Karpas-422 (cell line): ENCODE measurements around the gene UHRF1. TPM values are rescaled to one million over a fixed set of nuclear protein-coding genes. Genes with fewer than 3 reads are reported as not detected.

ENCODE experiments used
- DNase-seq: peaks from one replicate; pipeline ENCODE4 v3.0.0-alpha.2; 2015
- H2AFZ ChIP-seq: fragments of 200-600 bp; sonication (generic); 2 replicates; pipeline ENCODE4 v1.6.1; 2014; ENCODE audit warnings: antibody characterized with exemption, low read length, mixed read lengths
- H3K27ac ChIP-seq: fragments of 200-600 bp; sonication (generic); 2 replicates; pipeline ENCODE4 v1.5.1; 2014; ENCODE audit warnings: mild to moderate bottlenecking, low read length, moderate library complexity
- H3K27me3 ChIP-seq: fragments of 200-600 bp; sonication (generic); 2 replicates; pipeline ENCODE4 v1.6.1; 2014; ENCODE audit warnings: low read length, mixed read lengths
- H3K36me3 ChIP-seq: fragments of 200-600 bp; sonication (generic); 2 replicates; pipeline ENCODE4 v1.6.1; 2014; ENCODE audit warnings: low read length, mixed read lengths; ENCODE audit not compliant: insufficient read depth
- H3K4me1 ChIP-seq: fragments of 200-600 bp; sonication (generic); 2 replicates; pipeline ENCODE4 v1.6.1; 2014; ENCODE audit warnings: mild to moderate bottlenecking, low read length, mixed read lengths
- H3K4me2 ChIP-seq: fragments of 200-600 bp; sonication (generic); 2 replicates; pipeline ENCODE4 v1.6.1; 2014; ENCODE audit warnings: low read length, low read depth, mild to moderate bottlenecking; ENCODE audit not compliant: poor library complexity, severe bottlenecking
- H3K4me3 ChIP-seq: fragments of 200-600 bp; sonication (generic); 2 replicates; pipeline ENCODE4 v1.5.1; 2014; ENCODE audit warnings: mild to moderate bottlenecking, antibody characterized with exemption, low read length, mixed read lengths
- H3K79me2 ChIP-seq: fragments of 200-600 bp; sonication (generic); 2 replicates; pipeline ENCODE4 v1.6.1; 2014; ENCODE audit warnings: mild to moderate bottlenecking, low read length, mixed read lengths
- H3K9ac ChIP-seq: fragments of 200-600 bp; sonication (generic); 2 replicates; pipeline ENCODE4 v1.6.0; 2014; ENCODE audit warnings: low read length
- H3K9me2 ChIP-seq: fragments of 200-600 bp; sonication (generic), shearing (Covaris generic); replicated peaks from 2 replicates; pipeline ENCODE4 v1.6.0; 2014; ENCODE audit warnings: mild to moderate bottlenecking, low read length, moderate library complexity; ENCODE audit not compliant: insufficient read depth
- H3K9me3 ChIP-seq: fragments of 300-700, 200-600 bp; sonication (generic); 2 replicates; pipeline ENCODE4 v1.6.1; 2014; ENCODE audit warnings: low read length, mixed read lengths
- H4K20me1 ChIP-seq: fragments of 200-600 bp; sonication (generic); 2 replicates; pipeline ENCODE4 v1.6.1; 2014; ENCODE audit warnings: mild to moderate bottlenecking, antibody characterized with exemption, low read length, low read depth; ENCODE audit not compliant: insufficient read depth
- total RNA-seq: library from RNA; depleted of rRNA; stranded (reverse); fragments of >200 nt; shearing (Covaris generic); gene quantifications from 2 replicates; pipeline ENCODE4 v1.2.3, GENCODE V29; 2014; ENCODE audit warnings: low replicate concordance

UHRF1 gene
- total RNA-seq, 1 experiment from 2014 or later: 13.6 TPM

DNA sequence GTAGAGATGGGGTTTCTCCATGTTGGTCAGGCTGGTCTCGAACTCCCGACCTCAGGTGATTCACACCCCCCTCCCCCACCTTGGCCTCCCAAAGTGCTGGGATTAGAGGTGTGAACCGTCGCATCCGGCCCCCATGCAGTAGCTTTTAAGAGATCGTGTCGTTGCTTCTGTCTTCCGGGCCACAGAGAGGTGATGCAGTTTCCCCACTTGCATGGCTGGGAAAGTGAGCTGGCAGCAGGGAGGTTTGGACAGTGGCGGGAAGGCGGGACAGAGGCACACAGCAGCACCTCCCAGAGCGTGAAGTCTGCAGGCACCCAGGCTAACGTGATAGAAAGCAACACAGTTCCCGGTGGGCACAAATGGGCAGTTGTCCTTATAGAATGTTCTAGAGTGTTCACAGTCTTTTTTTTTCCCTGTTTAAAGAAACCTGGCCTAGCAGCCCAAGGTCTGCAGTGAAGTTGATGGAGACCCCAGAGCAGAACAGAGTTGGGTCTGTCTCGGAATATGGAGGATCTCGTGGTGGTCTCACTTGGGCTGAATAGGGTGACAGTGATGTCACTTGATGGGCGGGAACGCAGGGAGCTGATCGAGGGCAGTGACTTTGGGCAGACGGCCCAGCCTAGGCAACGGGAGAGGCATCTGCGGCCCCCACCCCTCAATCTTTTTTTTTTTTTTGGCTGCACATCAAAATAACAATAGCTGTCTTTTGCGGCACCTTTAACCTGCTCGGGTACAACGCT, 4.9 kb downstream of the UHRF1 start:
- H3K79me2 ChIP-seq: peaks cover 72% of the 10 kb centered on the region
- DNase-seq: no peak
- peaks cover 19% of the 10 kb centered on the region for H3K4me1 ChIP-seq
- no peak overlapping the region for H3K4me2 ChIP-seq
- no peaks in the 10 kb centered on the region for H4K20me1 ChIP-seq
- no peaks in the 10 kb centered on the region for H3K9me2 ChIP-seq
- H3K27me3 ChIP-seq: no peaks in the 10 kb centered on the region
- H3K9ac ChIP-seq: no peak overlapping the region
- no peak overlapping the region for H3K4me3 ChIP-seq
- no peaks in the 10 kb centered on the region for H3K9me3 ChIP-seq
- H3K27ac ChIP-seq: no peak overlapping the region
- H3K36me3 ChIP-seq: peaks cover 25% of the 10 kb centered on the region
- no peak overlapping the region for H2AFZ ChIP-seq

DNA sequence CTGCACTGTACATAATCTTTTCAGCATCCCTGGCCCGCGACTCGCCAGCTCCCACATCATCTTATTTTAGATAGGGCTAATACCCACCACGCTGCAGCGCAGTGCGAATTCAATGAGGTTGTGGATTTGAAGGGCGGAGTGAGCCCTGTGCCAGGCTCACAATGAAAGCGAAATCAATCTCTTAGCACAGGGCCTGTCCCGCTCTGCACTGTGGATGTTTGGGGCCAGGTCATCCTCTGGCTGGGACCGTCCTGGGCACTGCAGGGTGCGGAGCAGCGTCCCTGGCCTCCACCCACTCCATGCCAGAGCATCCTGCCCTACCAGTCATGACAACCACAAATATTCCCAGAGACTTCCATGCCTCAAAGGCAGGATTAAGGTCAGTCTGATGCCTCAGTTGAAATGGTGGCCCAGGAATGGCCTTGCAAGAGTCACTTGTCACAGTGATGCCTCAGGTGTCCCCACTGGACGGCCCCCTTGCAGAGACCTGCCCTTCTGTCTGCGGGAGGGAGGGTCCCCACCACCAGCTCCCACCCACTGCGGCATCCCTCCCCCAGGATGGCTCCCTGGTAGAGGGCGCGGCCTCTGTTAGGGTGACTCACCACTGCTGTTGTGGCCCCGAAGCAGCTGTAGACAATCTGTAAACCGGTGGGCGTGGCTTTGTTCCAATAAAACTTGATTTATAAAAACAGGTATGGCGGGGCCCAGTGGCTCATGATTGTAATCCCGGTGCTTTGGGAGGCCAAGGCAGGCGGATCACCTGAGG, 5.6 kb downstream of the UHRF1 start:
- Histone ChIP-seq H3K9me2 (no peaks in the 10 kb centered on the region), H2AFZ (no peak overlapping the region), H3K4me2 (no peak overlapping the region), H3K9me3 (no peaks in the 10 kb centered on the region), H3K27ac (no peak overlapping the region), H3K9ac (no peak overlapping the region), H3K4me3 (no peak overlapping the region), H3K4me1 (peaks cover 17% of the 10 kb centered on the region), H3K27me3 (no peaks in the 10 kb centered on the region), H3K79me2 (peaks cover 72% of the 10 kb centered on the region), H3K36me3 (peaks cover 25% of the 10 kb centered on the region), H4K20me1 (no peaks in the 10 kb centered on the region)
- no peak for DNase-seq

DNA sequence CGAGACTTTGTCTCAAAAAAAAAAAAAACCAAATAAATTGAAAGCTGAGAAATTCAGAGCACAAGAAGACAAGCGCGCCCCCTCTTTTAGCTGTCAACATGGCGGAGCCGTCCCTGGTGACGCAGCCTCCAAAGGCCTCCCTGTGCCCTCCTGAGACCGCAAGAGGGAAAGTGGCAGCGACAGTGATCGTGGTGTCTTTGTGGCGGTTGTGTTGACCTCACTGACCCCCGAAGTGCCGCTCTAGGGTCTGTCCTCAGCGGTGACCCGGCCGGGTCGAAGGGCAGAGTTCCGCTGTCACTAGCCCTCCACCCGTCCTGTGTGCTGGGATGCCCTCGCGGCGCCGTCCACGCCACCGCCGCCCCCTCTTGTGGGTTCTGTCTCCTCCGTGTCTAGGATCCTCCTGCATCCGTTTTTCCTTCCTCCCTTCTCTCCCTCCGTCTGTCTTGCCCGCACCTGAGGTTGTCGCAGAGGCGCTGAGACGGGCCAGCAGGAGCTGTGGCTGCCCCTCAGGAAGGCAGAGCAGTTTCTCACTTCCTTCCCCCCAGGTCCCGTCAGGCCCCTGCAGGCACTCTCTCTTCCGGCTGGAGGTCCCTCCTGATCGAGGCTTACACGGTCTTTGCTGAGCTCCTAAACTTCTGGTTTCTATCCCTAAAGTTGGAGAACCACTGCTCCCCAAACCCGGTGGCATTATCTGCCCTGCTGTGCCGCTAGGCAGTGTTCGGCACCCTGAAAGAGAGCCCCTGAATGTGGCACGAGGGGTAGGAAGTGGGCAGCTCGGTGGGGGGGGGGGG, 7.2 kb downstream of the UHRF1 start:
- Histone ChIP-seq H3K9ac (no peak overlapping the region), H3K9me3 (no peaks in the 10 kb centered on the region), H3K27ac (no peak overlapping the region), H3K27me3 (no peaks in the 10 kb centered on the region), H3K79me2 (peaks cover 67% of the 10 kb centered on the region), H3K4me3 (no peak overlapping the region), H3K9me2 (no peaks in the 10 kb centered on the region), H3K36me3 (peaks cover 25% of the 10 kb centered on the region), H3K4me2 (no peak overlapping the region), H2AFZ (no peak overlapping the region), H3K4me1 (peaks cover 7% of the 10 kb centered on the region), H4K20me1 (no peaks in the 10 kb centered on the region)
- DNase-seq: no peak

DNA sequence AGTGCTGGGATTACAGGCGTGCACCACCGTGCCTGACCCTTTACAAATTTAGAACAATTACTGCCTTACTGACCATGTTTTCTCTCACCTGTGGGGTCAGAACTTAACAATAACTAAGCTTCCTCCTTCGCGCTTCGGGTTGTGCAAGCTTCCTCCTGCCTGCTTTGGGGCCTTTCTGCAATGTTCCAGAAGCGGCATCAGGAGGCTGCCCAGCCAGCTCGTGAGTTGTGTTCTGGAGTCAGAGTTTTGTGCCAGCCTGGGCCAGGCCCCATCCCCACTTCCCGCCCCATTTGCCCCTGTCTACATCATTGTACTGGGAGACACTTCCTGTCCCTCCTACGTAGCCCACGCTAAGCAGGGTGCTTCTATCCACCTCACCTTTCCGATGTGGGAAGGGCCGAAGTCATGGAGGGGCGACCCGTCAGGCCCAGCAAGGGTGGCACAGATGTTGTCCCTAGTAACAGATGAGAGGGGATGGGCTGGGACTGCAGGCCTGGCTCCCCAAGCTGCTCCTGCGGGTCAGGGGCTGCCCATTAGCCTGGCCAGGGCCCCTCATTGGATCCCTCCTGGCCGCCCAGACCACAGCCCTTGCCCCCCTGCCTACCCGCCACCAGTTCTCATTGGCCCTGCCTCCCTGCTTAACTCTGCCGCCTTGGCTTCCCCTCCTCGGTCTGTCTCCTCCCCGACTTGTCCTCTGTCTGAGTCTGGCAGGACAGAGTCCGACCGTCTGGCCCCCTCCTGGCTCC, 13.4 kb downstream of the UHRF1 start:
- no peak overlapping the region for H3K27ac ChIP-seq
- H3K9me2 ChIP-seq: no peaks in the 10 kb centered on the region
- H3K4me1 ChIP-seq: no peaks in the 10 kb centered on the region
- no peak for DNase-seq
- no peak overlapping the region for H2AFZ ChIP-seq
- H3K9ac ChIP-seq: no peak overlapping the region
- no peaks in the 10 kb centered on the region for H3K9me3 ChIP-seq
- H3K4me3 ChIP-seq: no peak overlapping the region
- no peaks in the 10 kb centered on the region for H3K27me3 ChIP-seq
- no peaks in the 10 kb centered on the region for H4K20me1 ChIP-seq
- H3K36me3 ChIP-seq: 0 out of 2 replicates have a peak, but pooled peaks cover 4% of the 10 kb centered on the region
- peaks cover 49% of the 10 kb centered on the region for H3K79me2 ChIP-seq
- H3K4me2 ChIP-seq: no peak overlapping the region

DNA sequence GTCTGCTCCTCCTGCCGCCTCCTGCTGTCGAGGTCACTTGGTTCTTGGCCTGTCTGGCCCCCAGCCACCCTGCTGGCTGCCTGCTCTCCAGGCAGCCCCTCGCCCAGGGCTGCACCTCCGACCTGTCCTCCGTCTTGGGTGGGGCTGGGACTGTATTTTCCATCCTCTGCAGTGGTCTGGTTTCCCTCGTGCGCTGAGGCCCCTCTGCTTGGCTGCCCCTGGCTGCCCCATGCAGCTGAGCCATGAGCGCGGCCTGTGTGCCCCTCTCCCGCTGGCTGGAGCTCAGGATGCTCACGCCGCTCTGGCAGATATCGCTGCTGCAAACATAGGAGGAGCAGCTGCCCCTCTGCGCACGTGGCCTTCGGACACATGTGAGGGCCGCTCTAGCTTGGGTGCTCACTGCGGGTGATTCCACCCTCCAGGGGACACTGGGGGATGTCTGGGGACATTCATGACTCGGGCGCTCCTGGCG, 14.0 kb downstream of the UHRF1 start:
- Histone ChIP-seq H3K4me2 (no peak overlapping the region), H3K9me2 (no peaks in the 10 kb centered on the region), H3K9me3 (no peaks in the 10 kb centered on the region), H3K9ac (no peak overlapping the region), H2AFZ (no peak overlapping the region), H3K79me2 (peaks cover 50% of the 10 kb centered on the region), H3K36me3 (0 out of 2 replicates have a peak, but pooled peaks cover 4% of the 10 kb centered on the region), H3K27ac (no peak overlapping the region), H3K27me3 (no peaks in the 10 kb centered on the region), H3K4me3 (no peak overlapping the region), H3K4me1 (no peaks in the 10 kb centered on the region), H4K20me1 (0 out of 2 replicates have a peak, but pooled peaks cover under 1% of the 10 kb centered on the region)
- no peak for DNase-seq

DNA sequence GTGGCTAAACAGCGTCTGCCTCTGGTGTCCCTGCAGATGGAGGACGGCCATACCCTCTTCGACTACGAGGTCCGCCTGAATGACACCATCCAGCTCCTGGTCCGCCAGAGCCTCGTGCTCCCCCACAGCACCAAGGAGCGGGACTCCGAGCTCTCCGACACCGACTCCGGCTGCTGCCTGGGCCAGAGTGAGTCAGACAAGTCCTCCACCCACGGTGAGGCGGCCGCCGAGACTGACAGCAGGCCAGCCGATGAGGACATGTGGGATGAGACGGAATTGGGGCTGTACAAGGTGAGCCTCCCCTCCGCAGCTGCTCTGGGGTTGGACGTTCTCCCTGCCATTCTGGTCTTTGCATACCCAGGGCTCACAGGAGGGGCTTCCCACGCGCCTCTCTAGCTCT, 19.9 kb downstream of the UHRF1 start:
- H3K27ac ChIP-seq: no peak overlapping the region
- H4K20me1 ChIP-seq: 0 out of 2 replicates have a peak, but pooled peaks cover 4% of the 10 kb centered on the region
- DNase-seq: no peak
- H3K4me2 ChIP-seq: no peak overlapping the region
- no peaks in the 10 kb centered on the region for H3K27me3 ChIP-seq
- no peak overlapping the region for H3K4me3 ChIP-seq
- no peak overlapping the region for H3K9ac ChIP-seq
- peaks cover 21% of the 10 kb centered on the region for H3K79me2 ChIP-seq
- no peaks in the 10 kb centered on the region for H3K9me2 ChIP-seq
- peaks cover 6% of the 10 kb centered on the region; the same call in 1 of the 2 replicates for H3K36me3 ChIP-seq
- H3K4me1 ChIP-seq: no peaks in the 10 kb centered on the region
- H3K9me3 ChIP-seq: no peaks in the 10 kb centered on the region
- H2AFZ ChIP-seq: no peak overlapping the region

DNA sequence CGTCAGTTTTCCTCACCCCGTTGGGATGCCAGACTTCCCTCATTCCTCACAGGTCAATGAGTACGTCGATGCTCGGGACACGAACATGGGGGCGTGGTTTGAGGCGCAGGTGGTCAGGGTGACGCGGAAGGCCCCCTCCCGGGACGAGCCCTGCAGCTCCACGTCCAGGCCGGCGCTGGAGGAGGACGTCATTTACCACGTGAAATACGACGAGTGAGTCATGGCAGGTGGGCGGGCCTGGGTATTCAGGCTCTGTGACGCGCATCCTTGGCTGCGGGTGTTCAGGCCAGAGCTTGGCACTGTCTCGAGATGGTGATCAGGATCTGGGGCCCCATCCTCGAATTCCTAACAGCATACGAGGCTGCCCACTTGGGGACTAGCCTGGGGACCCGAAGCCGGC, 21.4 kb downstream of the UHRF1 start:
- Histone ChIP-seq H4K20me1 (0 out of 2 replicates have a peak, but pooled peaks cover 4% of the 10 kb centered on the region), H3K4me1 (no peaks in the 10 kb centered on the region), H3K4me2 (no peak overlapping the region), H3K9ac (no peak overlapping the region), H3K27ac (no peak overlapping the region), H3K36me3 (peaks cover 11% of the 10 kb centered on the region; the same call in 1 of the 2 replicates), H3K79me2 (peaks cover 13% of the 10 kb centered on the region), H3K9me3 (no peaks in the 10 kb centered on the region), H3K4me3 (no peak overlapping the region), H3K27me3 (no peaks in the 10 kb centered on the region), H3K9me2 (no peaks in the 10 kb centered on the region), H2AFZ (no peak overlapping the region)
- DNase-seq: no peak
